EH (cell line): Measurements from ENCODE around the gene NUP210L.

Experiments used
- DNase-seq: peaks from one replicate; pipeline ENCODE4 v3.0.0-alpha.2; 2015; ENCODE audit warnings: low read depth

NUP210L gene

DNA sequence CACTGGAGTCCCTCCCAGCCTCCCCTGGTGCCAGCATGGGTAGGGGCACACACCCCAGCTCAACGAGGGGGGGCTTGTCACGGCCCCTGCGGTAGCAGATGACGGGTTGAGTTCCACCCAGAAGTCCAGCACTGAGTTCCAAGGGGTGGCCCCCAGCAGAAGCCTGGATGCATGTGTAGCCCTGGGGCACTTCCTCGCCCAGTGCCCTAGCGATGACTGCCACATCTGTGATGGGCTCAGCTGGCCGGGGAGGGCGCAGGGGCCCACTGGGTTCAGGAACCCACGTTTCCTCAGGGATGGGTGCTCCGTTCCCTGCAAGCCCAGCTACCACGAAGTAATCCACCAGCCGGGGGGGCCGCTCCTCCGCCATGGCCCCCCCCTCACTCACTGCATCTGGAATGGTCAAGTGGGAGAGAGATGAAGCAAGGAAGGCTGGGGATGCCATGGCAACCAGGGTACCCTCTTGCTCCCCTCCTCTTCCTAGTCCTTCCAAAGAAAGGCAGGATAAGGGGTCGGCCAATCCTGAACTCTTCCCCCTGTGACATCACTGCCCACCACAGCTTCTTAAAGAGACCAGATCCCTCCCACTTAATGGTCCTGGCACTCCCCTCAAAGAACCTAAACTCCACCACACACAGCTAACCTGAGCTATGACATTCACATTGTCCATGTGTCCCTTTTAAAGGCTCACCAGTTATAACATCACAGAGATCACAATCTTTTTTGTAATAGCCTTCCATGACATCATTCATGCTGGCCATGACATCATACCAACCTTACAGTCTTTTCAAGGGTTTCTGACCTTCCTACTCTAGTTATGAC, 210.7 kb downstream of the NUP210L start:
- DNase-seq, result no peak

DNA sequence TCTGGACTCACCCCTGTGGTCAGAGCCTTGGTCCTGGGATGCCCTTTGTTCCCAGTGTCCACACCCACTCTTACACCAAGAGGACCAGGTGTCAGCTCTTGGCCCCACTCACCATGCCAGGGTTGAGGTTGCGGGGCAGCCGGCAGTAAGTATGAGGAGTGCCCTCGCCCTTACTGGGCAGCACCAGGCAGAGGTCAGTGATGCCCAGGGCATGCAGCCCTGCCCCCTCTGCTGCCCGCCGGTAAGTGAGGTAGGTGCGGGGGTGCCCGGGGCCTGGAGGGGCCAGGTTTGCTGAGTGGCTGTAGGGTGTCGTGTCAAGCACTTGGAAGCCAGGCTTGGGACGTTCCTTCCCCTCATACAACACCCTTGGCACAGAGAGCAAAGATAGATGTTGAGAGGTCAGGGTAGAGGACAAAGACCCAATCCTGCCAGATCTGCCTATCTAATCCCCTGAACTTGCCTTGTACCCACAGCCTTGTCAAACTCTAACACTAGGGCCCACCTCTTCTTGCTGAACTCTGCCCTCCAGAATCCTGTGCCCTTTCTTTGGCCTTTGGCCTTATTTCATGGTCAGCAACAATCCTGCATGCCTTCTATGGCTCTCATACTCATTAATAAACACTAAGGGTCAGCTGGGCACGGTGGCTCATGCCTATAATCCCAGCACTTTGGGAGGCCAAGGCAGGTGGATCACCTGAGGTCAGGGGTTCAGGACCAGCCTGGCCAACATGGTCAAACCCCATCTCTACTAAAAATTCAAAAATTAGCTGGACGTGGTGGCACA, 211.9 kb downstream of the NUP210L start:
- DNase-seq, result no peak
